H9 (cell line): ENCODE measurements around the gene CSTPP1. TPM values are rescaled to one million over a fixed set of nuclear protein-coding genes. Genes with fewer than 3 reads are reported as not detected.
A peak's percentile ranks its signal among the peaks of the same experiment; 100 is the strongest.

ENCODE experiments used
- DNase-seq: peaks from one replicate; pipeline ENCODE4 v3.0.0-alpha.2; 2017
- H2AFZ ChIP-seq: one replicate; pipeline ENCODE4 v1.6.1; 2013; ENCODE audit warnings: mild to moderate bottlenecking, low read length, control low read depth, moderate library complexity
- H2AK5ac ChIP-seq: 2 replicates; pipeline ENCODE4 v1.6.1; 2013; ENCODE audit warnings: low read length, control low read depth, mixed read lengths; ENCODE audit not compliant: insufficient read length
- H2BK120ac ChIP-seq: one replicate; pipeline ENCODE4 v1.6.1; 2013; ENCODE audit warnings: low read depth, mild to moderate bottlenecking, low read length, control low read depth, inconsistent platforms; ENCODE audit not compliant: poor library complexity, severe bottlenecking
- H2BK12ac ChIP-seq: 2 replicates; pipeline ENCODE4 v1.6.1; 2013; ENCODE audit warnings: low read length, control low read depth, mixed read lengths, low read depth; ENCODE audit not compliant: insufficient read length
- H2BK15ac ChIP-seq: 2 replicates; pipeline ENCODE4 v1.6.1; 2013; ENCODE audit warnings: low read depth, low read length, control low read depth
- H2BK20ac ChIP-seq: one replicate; pipeline ENCODE4 v1.6.1; 2013; ENCODE audit warnings: low read depth, mild to moderate bottlenecking, low read length, control low read depth, inconsistent platforms; ENCODE audit not compliant: poor library complexity, severe bottlenecking
- H2BK5ac ChIP-seq: 2 replicates; pipeline ENCODE4 v1.6.1; 2013; ENCODE audit warnings: low read length, control low read depth, mixed read lengths; ENCODE audit not compliant: insufficient read length
- H3K14ac ChIP-seq: 2 replicates; pipeline ENCODE4 v1.6.1; 2013; ENCODE audit warnings: low read length, control low read depth; ENCODE audit not compliant: insufficient read depth
- H3K18ac ChIP-seq: 2 replicates; pipeline ENCODE4 v1.6.1; 2013; ENCODE audit warnings: low read depth, mild to moderate bottlenecking, mixed read lengths, low read length, control low read depth; ENCODE audit not compliant: insufficient read length
- H3K23ac ChIP-seq: 2 replicates; pipeline ENCODE4 v1.6.1; 2013; ENCODE audit warnings: low read length, control low read depth, mixed read lengths, low read depth; ENCODE audit not compliant: insufficient read length
- H3K23me2 ChIP-seq: 2 replicates; pipeline ENCODE4 v1.6.1; 2013; ENCODE audit warnings: low read depth, mild to moderate bottlenecking, mixed read lengths, low read length, control low read depth; ENCODE audit not compliant: insufficient read length, poor library complexity, severe bottlenecking
- H3K27ac ChIP-seq: 2 replicates; pipeline ENCODE4 v1.5.1; 2013; ENCODE audit warnings: low read length, control low read depth, mixed read lengths, low read depth; ENCODE audit not compliant: insufficient read length
- H3K27me3 ChIP-seq: 2 replicates; pipeline ENCODE4 v1.6.1; 2013; ENCODE audit warnings: low read length, control low read depth, inconsistent platforms; ENCODE audit not compliant: insufficient read depth
- H3K4ac ChIP-seq: 2 replicates; pipeline ENCODE4 v1.6.1; 2013; ENCODE audit warnings: low read depth, mild to moderate bottlenecking, control low read depth, inconsistent platforms, low read length, moderate library complexity
- H3K4me1 ChIP-seq: 2 replicates; pipeline ENCODE4 v1.6.1; 2013; ENCODE audit warnings: low read length, control low read depth, inconsistent platforms; ENCODE audit not compliant: insufficient read depth
- H3K4me2 ChIP-seq: 2 replicates; pipeline ENCODE4 v1.6.1; 2013; ENCODE audit warnings: low read length, control low read depth, mixed read lengths; ENCODE audit not compliant: insufficient read length, insufficient read depth
- H3K56ac ChIP-seq: 2 replicates; pipeline ENCODE4 v1.6.1; 2013; ENCODE audit warnings: low read depth, mild to moderate bottlenecking, mixed read lengths, low read length, control low read depth; ENCODE audit not compliant: insufficient read length
- H3K79me1 ChIP-seq: 2 replicates; pipeline ENCODE4 v1.6.1; 2013; ENCODE audit warnings: low read depth, mild to moderate bottlenecking, moderate library complexity, low read length, control low read depth, inconsistent platforms; ENCODE audit not compliant: insufficient read depth, poor library complexity, severe bottlenecking
- H3K79me2 ChIP-seq: 2 replicates; pipeline ENCODE4 v1.6.1; 2013; ENCODE audit warnings: low read length, control low read depth, inconsistent platforms; ENCODE audit not compliant: insufficient read depth
- H3K9ac ChIP-seq: 2 replicates; pipeline ENCODE4 v1.6.1; 2013; ENCODE audit warnings: low read length, control low read depth, mixed read lengths; ENCODE audit not compliant: insufficient read length; ENCODE audit errors: extremely low read depth
- H3K9me3 ChIP-seq: one replicate; pipeline ENCODE4 v1.6.1; 2013; ENCODE audit warnings: low read depth, low read length, inconsistent platforms; ENCODE audit not compliant: control insufficient read depth
- H3T11ph ChIP-seq: one replicate; pipeline ENCODE4 v1.6.1; 2013; ENCODE audit warnings: mild to moderate bottlenecking, low read length, control low read depth, inconsistent platforms
- H4K20me1 ChIP-seq: one replicate; pipeline ENCODE4 v1.6.1; 2013; ENCODE audit not compliant: control insufficient read depth, insufficient read length, insufficient read depth
- H4K5ac ChIP-seq: 2 replicates; pipeline ENCODE4 v1.6.1; 2013; ENCODE audit warnings: low read depth, mild to moderate bottlenecking, mixed read lengths, low read length, control low read depth; ENCODE audit not compliant: insufficient read length
- H4K8ac ChIP-seq: replicated peaks from 2 replicates; pipeline ENCODE4 v1.6.1; 2013; ENCODE audit warnings: low read length, control low read depth, mixed read lengths, low read depth; ENCODE audit not compliant: insufficient read length
- H4K91ac ChIP-seq: 2 replicates; pipeline ENCODE4 v1.6.1; 2013; ENCODE audit warnings: low read depth, mild to moderate bottlenecking, moderate library complexity, mixed read lengths, low read length, control low read depth; ENCODE audit not compliant: insufficient read length
- H3K27ac Mint-ChIP-seq, 3 experiments: 2 replicates in 2 of 3; 3 replicates in 1 of 3; pipeline ENCODE4 v1.8.0; 2020 to 2021; ENCODE audit warnings: mixed read lengths in 3 of 3, mild to moderate bottlenecking in 1 of 3, moderate library complexity in 1 of 3
- H3K27me3 Mint-ChIP-seq: 2 replicates; pipeline ENCODE4 v1.8.0; 2021; ENCODE audit warnings: low read depth, mild to moderate bottlenecking, moderate library complexity, mixed read lengths
- H3K36me3 Mint-ChIP-seq, 3 experiments: 2 replicates in 2 of 3; 3 replicates in 1 of 3; pipeline ENCODE4 v1.8.0; 2020 to 2021; ENCODE audit warnings: low read depth in 3 of 3, mixed read lengths in 3 of 3; ENCODE audit not compliant: insufficient read depth in 1 of 3
- H3K4me1 Mint-ChIP-seq, 2 experiments: 2 replicates each; pipeline ENCODE4 v1.8.0; 2020; ENCODE audit warnings: mixed read lengths in 2 of 2
- H3K4me3 Mint-ChIP-seq, 2 experiments: 2 replicates in 1 of 2; 3 replicates in 1 of 2; pipeline ENCODE4 v1.8.0; 2020 to 2021; ENCODE audit warnings: mild to moderate bottlenecking in 2 of 2, mixed read lengths in 2 of 2, moderate library complexity in 1 of 2
- H3K9me3 Mint-ChIP-seq, 2 experiments: 2 replicates in 1 of 2; 3 replicates in 1 of 2; pipeline ENCODE4 v1.8.0; 2020; ENCODE audit warnings: mild to moderate bottlenecking in 2 of 2, mixed read lengths in 2 of 2, moderate library complexity in 1 of 2
- WGBS: extraction: QIAGEN DNeasy Blood & Tissue Kit; methylation state at CpG from one replicate; pipeline ENCODE4 v1.1.7; 2013; ENCODE audit warnings: missing lambda C conversion rate, low lambda C conversion rate, mixed read lengths; ENCODE audit not compliant: insufficient read length; ENCODE audit errors: extremely low coverage; 5-methylcytosine and 5-hydroxymethylcytosine counted together
- total RNA-seq: library from RNA; stranded (reverse); gene quantifications from 2 replicates; pipeline ENCODE4 v1.2.1, GENCODE V29; 2021
- TF ChIP-seq, protein P1 (sequence below): fragments of 200-600 bp; sonication (generic); conservative IDR thresholded peaks from 3 replicates; pipeline ENCODE4 v1.8.0; 2021; ENCODE audit warnings: antibody characterized with exemption, mild to moderate bottlenecking

CSTPP1 gene
- total RNA-seq, 1 experiment from 2014 or later = 21.2 TPM

- Histone ChIP-seq H3K27ac (no peak overlapping the region), H2BK15ac (no peak overlapping the region), H3K14ac (no peak overlapping the region), H3K23me2 (no peaks in the 10 kb centered on the region), H3K79me1 (no peaks in the 10 kb centered on the region), H2BK20ac (no peak overlapping the region), H2BK120ac (no peak overlapping the region), H3K56ac (no peak overlapping the region), H2AK5ac (no peak overlapping the region), H3K9ac (no peak overlapping the region), H3K79me2 (no peaks in the 10 kb centered on the region), H4K8ac (no peak overlapping the region), H3K27me3 (no peaks in the 10 kb centered on the region), H3K9me3 (no peaks in the 10 kb centered on the region), H3T11ph (no peak overlapping the region), H4K20me1 (no peaks in the 10 kb centered on the region), H3K23ac (no peak overlapping the region), H2AFZ (no peak overlapping the region), H3K4me2 (no peak overlapping the region), H3K18ac (no peak overlapping the region), H4K91ac (no peak overlapping the region), H3K4me1 (no peaks in the 10 kb centered on the region), H2BK5ac (no peak overlapping the region), H2BK12ac (no peak overlapping the region), H4K5ac (no peak overlapping the region), H3K4ac (no peak overlapping the region)
- Mint-ChIP-seq H3K4me3 (no peak overlapping the region), H3K27me3 (no peaks in the 10 kb centered on the region), H3K36me3 (peaks cover 35 to 39% (median 37%) of the 10 kb centered on the region in 3 experiments; a peak in 6 of 7 replicates), H3K4me1 (peaks cover 14 to 19% of the 10 kb centered on the region in 2 experiments), H3K9me3 (peaks cover 4 to 6% of the 10 kb centered on the region in 2 experiments; a peak in 3 of 5 replicates), H3K27ac (peak overlapping the region in 2 of 3 experiments; percentile 53 to 65; a peak in 3 of 7 replicates)
- no peak for DNase-seq
- WGBS = no CpG with 5 or more reads among the region's 13 CpGs
- TF ChIP-seq, protein P1, sequence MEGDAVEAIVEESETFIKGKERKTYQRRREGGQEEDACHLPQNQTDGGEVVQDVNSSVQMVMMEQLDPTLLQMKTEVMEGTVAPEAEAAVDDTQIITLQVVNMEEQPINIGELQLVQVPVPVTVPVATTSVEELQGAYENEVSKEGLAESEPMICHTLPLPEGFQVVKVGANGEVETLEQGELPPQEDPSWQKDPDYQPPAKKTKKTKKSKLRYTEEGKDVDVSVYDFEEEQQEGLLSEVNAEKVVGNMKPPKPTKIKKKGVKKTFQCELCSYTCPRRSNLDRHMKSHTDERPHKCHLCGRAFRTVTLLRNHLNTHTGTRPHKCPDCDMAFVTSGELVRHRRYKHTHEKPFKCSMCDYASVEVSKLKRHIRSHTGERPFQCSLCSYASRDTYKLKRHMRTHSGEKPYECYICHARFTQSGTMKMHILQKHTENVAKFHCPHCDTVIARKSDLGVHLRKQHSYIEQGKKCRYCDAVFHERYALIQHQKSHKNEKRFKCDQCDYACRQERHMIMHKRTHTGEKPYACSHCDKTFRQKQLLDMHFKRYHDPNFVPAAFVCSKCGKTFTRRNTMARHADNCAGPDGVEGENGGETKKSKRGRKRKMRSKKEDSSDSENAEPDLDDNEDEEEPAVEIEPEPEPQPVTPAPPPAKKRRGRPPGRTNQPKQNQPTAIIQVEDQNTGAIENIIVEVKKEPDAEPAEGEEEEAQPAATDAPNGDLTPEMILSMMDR = no peak
Measured at GRCh38 chr11:46899501-46900025, 37.0 kb upstream of the CSTPP1 start.
